Right renal pelvis (tissue), 4 donors: ENCODE data around the gene ANO1. TPM values are rescaled to one million over a fixed set of nuclear protein-coding genes. Genes with fewer than 3 reads are reported as not detected.

ENCODE experiments used
- DNase-seq, 4 donors: peaks; one replicate each; pipeline ENCODE4 v3.0.0-alpha.2; 2013; ENCODE audit warnings: low read depth in 4 of 4, low spot score in 3 of 4, missing footprints in 1 of 4
- polyA plus RNA-seq, 4 donors: library from polyadenylated mRNA; unstranded; fragments of 120-200 nt; gene quantifications; one replicate each; pipeline ENCODE4 v1.2.1, GENCODE V29; 2013; ENCODE audit not compliant: insufficient read length in 4 of 4

Gene ANO1
- polyA plus RNA-seq, 4 donors = 12.3 to 17.6 (median 15.3) TPM

DNA sequence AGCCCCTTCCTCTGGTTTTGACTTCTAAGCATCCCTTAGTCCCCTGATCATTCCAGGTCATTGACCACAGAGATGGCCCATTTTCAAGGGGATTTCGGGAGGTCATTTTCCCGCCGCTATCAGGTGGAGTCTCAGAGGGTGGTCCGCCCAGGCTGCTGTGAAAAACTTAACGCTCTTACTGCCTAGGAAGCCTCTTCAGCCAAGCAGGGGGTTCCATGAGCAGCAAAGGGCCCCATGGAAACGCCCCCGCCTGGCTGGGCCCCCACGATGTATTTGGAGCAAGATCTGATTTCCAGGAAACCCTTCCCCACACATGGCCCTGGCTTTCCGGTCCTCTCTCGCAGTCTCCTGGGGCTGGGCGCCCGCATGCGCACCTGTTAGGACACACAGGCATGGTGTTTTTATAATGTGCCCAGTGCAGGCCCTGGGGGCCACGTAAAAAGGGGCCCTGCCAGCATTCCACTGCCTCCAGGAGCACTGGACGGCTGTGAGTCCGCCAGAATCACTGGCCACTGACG lies 32.5 kb downstream of the ANO1 start:
- no peak for DNase-seq

DNA sequence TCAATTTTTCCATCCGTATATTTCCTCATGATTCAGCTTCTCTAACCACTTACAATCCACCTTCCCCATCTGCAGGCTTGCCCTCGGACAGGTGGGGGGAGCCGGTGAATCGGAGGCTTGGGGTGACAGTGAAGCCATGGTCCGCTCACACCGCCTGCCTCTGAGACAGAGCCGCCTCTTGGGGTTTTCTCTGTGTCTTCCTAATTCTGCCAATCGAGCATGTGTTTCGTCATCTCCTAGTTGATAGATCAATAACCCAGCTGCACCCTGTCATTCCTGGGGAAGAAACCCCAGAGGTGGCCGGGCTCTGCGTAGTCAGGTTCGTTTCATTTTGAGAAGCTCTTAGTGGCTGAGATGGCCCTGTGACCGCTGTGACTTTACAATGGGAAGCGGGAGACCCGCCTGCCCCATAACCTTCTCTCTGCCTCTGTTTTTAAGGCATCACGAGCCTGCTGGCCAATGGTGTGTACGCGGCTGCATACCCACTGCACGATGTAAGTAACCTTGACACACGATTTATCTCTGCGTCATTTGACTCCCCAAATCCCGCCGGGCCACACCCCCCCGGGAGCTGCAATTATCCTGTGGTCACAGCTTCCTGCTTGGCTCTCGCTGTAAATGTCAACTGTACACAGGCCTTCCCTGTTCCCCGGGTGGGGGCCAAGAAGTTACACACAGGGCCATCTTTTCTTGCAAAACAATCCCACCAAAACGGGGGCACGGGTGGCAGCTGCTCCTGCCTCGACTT lies 33.3 kb downstream of the ANO1 start:
- no peak for DNase-seq

DNA sequence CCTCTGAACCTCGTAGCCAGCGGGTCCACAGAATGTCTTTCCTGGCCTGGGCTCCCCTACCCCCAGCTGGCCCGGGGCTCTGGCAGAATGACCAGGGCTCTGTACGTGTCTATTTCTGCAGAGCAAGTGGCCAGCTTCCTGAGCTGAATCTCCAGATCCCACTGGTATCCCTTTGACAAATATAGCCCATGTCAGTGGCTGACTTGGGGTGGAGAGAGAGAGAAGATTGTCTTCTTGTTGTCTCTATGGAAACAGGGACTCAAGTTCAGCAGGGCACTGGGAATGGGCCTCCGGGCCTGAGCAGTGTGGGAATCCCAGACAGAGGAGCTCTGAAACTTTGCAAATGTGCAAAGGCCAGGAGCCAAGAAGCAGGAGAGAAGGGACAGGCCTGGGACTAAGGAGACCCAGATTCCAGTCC lies 33.9 kb downstream of the ANO1 start:
- DNase-seq = no peak

DNA sequence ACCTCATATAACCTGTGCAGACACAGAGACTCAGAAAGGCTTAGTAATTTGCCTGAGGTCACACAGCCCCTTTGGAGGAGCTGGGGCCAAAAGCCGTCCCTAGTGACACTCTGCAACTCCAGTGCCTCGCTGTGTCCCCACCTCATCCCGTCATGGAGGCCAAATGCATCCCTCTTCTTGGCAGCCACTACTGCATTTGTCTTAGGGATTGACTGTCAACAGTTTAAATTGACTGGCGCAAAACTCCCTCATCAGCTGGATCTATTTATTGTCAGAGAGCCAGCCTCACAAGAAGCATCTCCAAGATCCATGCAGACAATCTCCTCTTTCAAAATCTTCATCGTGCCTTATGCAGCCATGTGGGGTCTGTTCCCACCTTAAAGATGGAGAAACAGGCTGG lies 35.7 kb downstream of the ANO1 start:
- DNase-seq = no peak

DNA sequence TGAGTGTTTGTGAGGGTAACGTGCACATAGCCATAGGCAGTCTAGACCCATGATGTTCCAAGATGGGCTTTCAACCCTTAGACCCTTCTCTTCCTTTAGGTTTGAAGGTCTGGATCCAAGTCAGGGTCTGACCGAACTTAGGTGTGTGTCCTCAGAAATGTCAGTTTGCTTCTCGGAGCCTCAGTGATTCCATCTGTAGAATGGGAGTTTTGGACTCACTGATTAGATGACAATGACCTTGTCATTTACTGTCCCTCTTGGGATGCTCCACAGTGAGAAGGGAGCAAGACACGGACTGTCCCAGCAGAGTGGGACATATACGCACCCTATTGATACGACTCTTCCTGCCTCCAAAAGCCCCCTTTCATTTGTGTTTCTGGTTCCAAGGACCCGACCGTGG lies 37.7 kb downstream of the ANO1 start:
- no peak for DNase-seq

DNA sequence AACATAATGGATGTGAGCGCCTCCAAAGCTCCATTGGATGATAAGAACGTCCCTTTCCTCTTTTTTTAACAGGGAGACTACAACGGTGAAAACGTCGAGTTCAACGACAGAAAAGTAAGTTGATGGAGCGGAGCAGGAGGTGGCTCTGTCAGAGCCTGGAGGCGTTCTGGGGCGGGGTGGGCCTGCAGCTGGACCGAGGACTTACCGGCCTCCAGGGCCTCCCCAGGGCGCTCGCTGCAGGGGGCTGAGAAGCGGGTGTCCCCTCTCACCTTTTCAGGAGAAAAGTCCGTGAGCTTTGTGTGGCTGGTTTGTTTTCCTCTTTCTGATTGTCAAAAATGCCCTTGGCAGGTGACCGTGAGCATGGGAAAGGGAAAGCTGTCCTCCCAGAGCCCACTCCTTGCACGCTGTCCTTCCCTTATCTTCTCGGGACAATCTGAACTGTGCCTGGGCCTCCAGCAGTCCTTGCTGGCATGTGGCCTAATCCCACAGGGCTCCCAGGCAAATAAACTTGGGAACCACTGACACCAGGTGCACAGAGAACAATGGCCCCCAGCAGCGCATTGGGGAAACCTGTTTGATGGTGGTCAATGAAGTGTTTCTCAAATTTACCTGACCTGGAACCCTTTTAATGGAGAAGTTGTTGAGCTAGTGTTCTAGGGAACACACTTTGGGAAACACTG lies 38.4 kb downstream of the ANO1 start:
- DNase-seq = no peak

DNA sequence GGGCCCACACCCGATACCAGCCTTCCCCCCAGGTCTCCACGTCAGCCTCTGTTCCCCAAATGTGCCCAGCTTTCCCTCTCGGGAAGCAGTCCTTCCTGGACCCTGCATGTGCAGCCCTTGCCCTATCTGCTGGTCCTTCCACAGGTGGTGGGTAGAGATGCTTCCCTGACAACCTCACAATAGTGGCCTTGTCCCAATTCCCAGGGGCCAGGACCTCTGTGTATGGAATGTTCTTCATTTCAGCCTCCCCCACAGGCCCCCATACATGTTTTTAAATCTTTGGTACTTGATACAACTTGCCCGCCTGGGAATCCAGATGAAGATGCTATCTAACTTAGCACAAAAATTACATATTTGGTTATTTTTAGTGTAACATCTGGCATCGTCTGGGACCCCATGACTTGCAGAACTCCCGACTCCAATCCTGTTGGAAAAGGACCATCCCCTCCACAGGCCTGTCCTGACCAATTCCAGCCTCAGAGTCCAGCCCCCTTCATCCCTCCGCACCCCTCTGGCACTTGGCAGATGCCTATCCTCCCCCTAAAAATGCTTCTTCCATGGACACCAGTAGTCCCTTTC lies 39.5 kb downstream of the ANO1 start:
- DNase-seq = no peak

DNA sequence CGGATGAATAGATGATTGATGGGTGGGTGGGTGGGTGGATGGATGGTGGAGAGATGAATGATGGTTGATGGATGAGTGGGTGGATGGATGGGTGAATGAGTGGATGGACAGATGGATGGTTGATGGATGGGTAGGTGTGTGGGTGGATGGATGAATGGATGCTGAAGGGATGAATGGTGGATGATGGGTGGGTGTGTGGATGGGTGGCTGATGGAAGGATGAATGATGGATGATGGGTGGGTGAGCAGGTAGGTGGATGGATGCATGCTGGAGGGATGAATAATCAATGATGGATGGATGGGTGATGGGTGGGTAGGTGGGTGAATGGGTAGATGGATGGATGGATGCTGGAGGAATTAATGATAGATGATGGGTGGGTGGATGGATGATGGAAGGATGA lies 40.5 kb downstream of the ANO1 start:
- DNase-seq = no peak

DNA sequence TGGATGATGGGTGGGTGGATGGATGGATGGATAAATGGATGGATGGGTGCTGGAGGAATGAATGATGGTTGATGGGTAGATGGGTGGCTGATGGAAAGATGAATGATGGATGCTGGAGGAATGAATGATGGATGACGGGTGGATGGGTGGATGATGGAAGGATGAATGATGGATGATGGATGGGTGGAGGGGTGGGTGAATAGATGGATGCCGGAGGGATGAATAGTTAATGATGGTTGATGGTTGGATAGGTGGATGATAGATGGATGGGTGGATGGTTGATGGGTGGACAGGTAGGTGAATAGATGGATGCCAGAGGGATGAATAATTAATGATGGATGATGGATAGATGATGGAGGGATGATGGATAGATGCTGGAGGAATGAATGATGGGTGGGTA lies 41.4 kb downstream of the ANO1 start:
- DNase-seq = no peak

DNA sequence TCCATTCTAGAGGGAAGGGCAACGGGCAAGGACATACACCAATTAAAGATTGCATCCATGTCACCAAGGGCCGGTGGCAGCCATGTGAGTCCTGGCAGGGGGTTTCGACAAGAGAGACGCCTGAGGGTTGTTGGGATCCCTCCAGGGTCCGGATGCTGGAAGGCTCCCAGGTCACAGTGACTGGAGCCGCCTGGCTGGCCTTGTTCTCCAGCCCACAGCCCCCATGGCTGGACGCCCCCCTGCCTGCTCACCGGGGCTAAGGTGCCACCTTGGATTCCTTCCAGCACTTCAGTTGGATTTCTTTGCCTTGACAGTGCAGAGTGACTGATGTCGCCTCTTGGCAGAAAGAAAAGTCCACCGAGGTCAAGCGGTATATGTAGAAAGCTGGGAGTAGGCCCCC lies 42.6 kb downstream of the ANO1 start:
- no peak for DNase-seq

DNA sequence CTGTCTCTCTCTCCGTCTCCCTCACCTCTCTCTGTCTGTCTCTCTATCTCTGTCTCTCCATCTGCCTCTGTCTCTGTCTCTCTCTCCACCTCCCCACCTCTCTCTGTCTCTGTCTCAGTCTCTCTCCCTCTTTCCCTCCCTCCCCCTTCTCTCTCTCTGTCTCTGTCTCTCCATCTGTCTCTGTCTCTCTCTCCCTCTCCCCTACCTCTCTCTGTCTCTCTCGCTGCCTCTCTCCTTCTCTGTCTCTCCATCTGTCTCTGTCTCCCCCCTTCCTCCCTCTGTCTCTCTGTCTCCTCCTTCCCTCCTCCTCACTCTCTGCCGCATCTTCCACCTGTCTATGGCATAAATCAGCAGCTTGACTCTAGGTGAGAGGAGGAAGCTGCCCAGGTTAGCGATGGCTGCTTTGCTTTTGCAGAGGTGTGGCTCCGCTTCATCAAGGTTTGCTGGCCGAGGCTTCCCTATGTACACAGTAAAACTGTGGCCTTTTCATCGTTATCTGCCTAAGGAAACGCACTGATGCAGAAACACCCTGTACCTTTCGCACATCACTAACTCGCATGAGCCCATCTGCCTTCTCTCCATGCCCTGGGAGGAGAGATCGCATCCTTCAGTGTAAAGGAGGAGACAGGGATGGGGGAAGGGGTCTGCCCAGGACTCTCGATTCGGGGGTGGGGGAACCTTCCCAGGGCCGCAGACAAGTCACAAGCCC lies 44.5 kb downstream of the ANO1 start:
- DNase-seq = no peak

DNA sequence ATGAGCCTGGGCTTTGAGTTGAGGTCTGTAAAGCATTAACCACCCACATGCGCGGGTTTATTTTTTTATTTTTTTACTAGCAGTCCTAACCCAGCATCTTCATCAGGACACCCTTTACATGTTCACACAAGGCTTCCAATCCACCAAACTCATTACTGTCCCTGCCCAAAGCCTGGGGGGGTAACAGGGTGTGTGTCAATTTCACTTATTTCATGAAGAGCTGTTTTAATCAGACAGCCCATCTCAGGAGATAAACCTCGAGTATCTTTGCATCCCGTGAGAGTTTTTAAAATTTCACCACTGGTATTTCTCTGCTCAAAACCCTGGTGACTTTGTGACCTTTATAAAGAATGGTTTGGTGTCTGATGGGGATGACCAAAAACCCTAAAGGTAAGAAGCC lies 45.6 kb downstream of the ANO1 start:
- DNase-seq = no peak

DNA sequence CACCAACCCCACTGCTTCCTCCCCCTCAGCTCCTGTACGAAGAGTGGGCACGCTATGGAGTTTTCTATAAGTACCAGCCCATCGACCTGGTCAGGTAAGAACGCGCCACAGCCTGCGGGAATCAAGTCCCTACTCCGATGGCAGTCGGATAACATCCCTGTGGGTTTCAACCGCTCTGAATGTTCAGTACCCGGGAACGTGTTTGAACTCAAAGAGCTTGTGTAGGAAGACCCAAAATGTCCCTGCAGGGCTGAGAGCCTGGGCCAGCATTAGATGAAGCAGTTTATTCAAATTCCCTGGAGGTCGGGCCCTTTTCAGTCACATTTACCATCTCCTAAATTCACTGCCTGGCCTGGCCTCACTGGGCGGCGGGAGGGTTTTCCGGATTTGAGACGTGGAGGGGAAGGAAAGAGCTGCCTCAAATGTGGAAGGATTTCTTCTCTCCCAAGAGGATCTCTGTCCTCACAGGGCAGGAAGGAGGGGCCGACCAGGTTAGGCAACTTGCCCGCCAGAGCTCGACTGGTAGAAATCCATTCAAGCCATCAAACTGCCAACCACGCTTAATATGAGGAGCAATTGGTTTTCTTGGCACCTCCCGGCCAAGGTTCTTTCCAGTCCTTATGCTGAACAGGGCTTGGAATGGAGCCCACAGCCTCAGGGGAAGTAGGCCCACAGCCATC lies 46.3 kb downstream of the ANO1 start:
- DNase-seq = no peak

DNA sequence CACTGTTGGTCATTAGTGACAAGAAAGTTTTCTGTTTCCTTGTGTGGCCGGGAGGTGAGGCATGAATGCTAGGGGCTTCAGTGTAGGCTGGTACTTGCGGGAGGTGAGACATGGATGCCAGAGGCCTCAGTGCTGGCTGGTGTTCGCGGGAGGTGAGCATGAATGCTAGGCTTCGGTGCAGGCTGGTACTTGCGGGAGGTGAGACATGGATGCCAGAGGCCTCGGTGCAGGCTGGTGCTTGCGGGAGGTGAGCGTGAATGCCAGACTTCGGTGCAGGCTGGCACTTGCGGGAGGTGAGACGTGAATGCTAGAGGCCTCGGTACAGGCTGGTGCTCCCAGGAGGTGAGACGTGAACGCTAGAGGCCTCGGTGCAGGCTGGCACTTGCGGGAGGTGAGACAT lies 48.4 kb downstream of the ANO1 start:
- DNase-seq = no peak

DNA sequence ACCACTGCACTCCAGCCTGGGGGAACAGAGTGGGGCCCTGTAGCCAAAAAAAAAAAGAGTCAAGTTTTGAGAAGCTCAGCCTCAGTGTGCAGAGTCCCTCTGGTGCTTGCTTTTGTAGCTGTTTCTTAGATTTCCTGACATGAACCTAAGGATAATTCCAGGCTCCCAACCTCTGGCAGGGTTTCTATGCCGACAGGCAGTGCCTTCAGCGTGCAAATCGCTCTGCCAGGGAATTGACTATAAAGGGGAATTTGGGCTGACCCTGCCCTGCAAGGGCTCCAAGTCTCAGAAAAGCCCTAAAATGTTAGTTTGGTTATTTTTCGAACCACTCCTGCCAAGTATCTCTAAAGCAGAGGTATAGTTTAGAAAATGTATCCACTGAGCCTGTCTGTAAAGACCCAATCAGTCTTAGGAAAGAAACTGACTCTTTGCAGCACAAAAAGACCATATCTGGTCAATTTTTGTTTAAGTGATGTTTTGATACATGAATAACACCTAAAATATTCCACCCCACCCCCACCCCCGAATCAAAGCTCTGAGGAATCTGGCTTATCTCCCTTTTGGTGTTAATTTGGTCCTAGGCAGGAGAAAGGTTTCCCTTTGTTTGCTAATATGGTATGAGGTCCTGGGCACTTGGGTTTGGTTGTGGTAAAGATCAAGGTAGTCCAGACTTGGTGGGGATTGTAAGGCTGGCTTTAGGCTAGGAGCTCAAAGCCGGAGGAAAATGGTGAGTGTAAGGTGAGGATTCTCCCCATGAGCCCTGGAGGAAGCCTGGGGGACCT lies 49.7 kb downstream of the ANO1 start:
- DNase-seq = no peak

DNA sequence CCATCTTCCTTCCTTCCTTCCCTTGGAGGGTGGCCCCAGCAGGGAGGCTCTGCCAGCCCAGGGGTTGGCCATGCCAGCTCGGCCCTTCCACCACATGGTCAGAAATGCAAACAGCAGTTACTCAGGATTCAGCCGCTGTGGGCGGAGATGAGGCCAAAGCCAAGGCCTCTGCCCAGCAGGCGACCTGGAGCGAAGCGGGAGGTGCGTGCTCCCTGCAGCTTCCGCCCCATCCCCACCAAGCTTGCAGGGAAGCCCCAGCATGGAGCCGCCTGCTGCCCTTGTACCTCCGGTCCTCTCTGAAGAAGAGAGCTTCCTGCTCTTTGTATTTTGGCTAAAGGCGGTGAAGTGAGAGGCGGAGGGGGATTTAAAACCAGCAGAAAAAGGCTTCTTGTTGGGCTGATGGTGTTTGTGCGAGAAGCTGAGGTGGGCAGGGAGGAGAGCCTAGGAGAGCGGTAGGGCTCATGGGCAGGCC lies 50.4 kb downstream of the ANO1 start:
- no peak for DNase-seq

DNA sequence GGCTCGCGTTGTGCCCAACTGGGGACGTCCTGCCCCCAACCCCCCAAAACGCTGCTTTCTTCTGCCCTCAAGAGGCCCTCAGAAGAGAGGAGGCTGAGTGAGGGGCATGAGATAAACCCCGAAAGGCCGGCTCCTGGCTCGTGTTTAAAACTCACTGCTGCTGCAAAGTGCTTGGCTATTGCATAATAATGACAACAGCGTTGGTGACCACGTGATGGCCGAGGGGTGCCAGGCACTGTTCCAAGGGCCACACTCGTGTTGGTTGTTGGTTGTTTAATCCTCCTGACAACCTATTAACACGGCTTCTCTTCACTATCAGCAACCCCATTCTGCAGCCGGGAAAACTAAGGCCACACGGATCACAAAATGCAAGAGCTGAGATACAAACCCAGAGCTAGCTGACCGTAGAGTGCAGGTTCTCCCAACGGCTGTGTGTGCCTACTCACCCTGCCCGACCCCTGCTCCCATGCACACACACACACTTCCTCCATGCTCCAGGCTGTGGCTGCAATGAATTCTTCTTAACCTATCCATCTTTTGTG lies 51.0 kb downstream of the ANO1 start:
- no peak for DNase-seq

DNA sequence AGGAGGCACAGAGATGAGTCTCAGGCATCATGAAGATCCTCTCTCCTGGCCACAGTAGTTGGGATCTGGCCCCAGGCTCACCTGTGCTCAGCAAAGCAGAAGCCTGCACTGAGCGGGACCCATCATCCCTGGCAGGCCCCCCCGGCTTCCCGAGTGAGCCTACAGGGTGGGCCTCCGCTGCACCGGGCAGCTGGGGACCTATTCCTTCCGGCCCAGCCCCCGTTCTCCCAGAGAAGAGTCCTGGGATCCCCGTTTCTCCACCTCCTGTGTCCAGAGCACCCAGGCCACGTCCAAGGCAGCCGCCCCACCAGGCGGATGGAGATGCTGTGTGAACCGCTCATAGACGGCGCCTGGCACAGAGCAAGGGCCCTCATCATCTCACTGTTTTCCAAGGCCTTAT lies 52.5 kb downstream of the ANO1 start:
- DNase-seq = no peak

DNA sequence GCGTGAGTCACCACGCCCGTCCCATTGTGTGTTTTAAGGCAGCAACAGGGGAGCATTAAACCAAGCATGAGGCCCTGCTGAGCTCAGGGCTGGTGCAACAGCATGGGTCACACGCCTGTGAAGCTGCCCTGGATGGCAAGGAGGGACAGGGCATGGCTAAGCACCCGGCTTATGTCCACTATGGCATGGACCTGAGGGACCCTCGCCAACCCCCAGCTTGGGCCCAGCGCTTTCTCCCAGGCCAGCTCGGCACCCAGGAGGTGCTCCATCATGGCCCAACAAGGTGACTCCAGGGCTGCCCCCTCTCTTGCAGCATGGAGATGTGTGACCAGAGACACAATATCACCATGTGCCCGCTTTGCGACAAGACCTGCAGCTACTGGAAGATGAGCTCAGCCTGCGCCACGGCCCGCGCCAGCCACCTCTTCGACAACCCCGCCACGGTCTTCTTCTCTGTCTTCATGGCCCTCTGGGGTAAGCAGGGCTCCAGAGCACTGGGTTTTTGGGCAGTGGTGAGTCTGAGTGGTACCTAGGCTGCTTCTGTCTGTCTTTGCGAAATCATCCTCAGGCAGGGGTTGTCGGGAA lies 53.6 kb downstream of the ANO1 start:
- DNase-seq = no peak
